Kidney (tissue), 14 donors: ENCODE data around the gene HSPG2. TPM values are rescaled to one million over a fixed set of nuclear protein-coding genes. Genes with fewer than 3 reads are reported as not detected.

Experiments used
- DNase-seq, 5 donors: peaks; one replicate each; pipeline ENCODE4 v3.0.0-alpha.2; 2013 to 2020
- FAIRE-seq: peaks from 2 replicates; lab custom pipeline; 2012; peaks lifted over from hg19 to GRCh38; lab: Jason Lieb, UNC
- H3K27ac ChIP-seq, 2 donors: one replicate each; pipeline ENCODE4 v1.7.0; 2013; ENCODE audit warnings: low read depth in 2 of 2, low read length in 2 of 2, inconsistent platforms in 1 of 2
- H3K27me3 ChIP-seq: one replicate; pipeline ENCODE4 v1.7.1; 2013; ENCODE audit warnings: low read length, inconsistent platforms; ENCODE audit not compliant: control insufficient read depth, insufficient read depth
- H3K36me3 ChIP-seq, 3 donors: one replicate each; pipeline versions ENCODE4 v1.7.0 to v1.7.1; 2013; ENCODE audit warnings: low read length in 3 of 3, control low read depth in 1 of 3, inconsistent platforms in 1 of 3; ENCODE audit not compliant: insufficient read depth in 3 of 3, control insufficient read depth in 2 of 3
- H3K4me1 ChIP-seq, 3 donors: one replicate each; pipeline versions ENCODE4 v1.7.0 to v1.7.1; 2013; ENCODE audit warnings: low read length in 3 of 3, inconsistent platforms in 1 of 3, low read depth in 1 of 3; ENCODE audit not compliant: control insufficient read depth in 2 of 3, insufficient read depth in 2 of 3
- H3K4me3 ChIP-seq, 3 donors: one replicate each; pipeline versions ENCODE4 v1.7.0 to v1.8.1; 2013; ENCODE audit warnings: low read length in 3 of 3, control low read depth in 1 of 3, inconsistent platforms in 1 of 3
- H3K9ac ChIP-seq, 3 donors: one replicate each; pipeline versions ENCODE4 v1.7.0 to v1.7.1; 2013; ENCODE audit warnings: low read length in 3 of 3, control low read depth in 1 of 3, inconsistent platforms in 1 of 3
- H3K9me3 ChIP-seq, 3 donors: one replicate each; pipeline versions ENCODE4 v1.7.0 to v1.7.1; 2013; ENCODE audit warnings: low read length in 3 of 3, control low read depth in 1 of 3, inconsistent platforms in 1 of 3; ENCODE audit not compliant: control insufficient read depth in 2 of 3, insufficient read depth in 1 of 3
- CTCF ChIP-seq: IDR thresholded peaks from 3 replicates; pipeline ENCODE4 v1.5.1; 2012; ENCODE audit warnings: mild to moderate bottlenecking, moderate library complexity, borderline replicate concordance; ENCODE audit not compliant: insufficient read depth; ENCODE audit errors: extremely low read depth
- intact Hi-C: fragments of 100-400 bp; cut with DNase I; formaldehyde crosslinking; loops from one replicate; pipeline ENCODE4 v1.11.1; 2022
- polyA plus RNA-seq: library from polyadenylated mRNA; stranded (reverse); fragments of 350-450 nt; fragmentation: Illumina TruSeq; extraction: RNeasy Lipid Tissue Mini Kit (QIAGEN cat#74804); gene quantifications from one replicate; pipeline ENCODE4 v1.2.3, GENCODE V29; 2014; ENCODE audit warnings: low read depth, low replicate concordance; ENCODE audit not compliant: insufficient read depth
- total RNA-seq: library from RNA; stranded (reverse); fragmentation: NEBNext Ultra II Directional; extraction: Animal tissue kit (Norgen Biotek cat#: 25700); gene quantifications from one replicate; pipeline ENCODE4 v1.2.1, GENCODE V29; 2021
- donor health status: control.
- donor health status: control.
- donor health status: control.
- donor health status: control.
- donor health status: control.
- donor health status: DM: yes; HTN: yes; CAD: no.
- donor health status: Normal renal cell carcinoma (clear cell type).

Gene HSPG2
- total and polyA plus RNA-seq, 2 donors from 2014 or later: 60.4 to 510 TPM

DNA sequence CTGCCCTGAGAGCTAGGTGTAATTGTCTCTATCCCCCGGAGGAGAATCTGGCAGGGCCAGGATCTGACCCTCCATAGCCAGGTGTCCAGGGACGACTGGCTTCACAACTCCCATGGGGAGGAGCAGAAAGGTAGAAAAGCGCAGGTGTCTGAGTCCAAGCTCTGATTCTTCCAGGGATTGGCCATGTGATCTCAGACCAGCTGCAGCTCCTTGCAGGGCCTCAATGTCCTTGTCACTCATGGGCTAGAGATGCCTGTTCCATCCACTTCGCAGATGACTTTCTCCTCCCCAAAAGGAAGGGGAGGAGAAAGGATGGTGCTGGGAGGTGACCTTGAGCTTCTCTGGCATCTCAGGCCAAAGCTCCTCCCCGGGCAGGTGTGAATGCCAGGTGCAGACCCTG, 22.7 kb downstream of the HSPG2 start:
- no peak overlapping the region for H3K9ac ChIP-seq
- peak overlapping the region in 1 of 2 donors; percentile 43 for H3K27ac ChIP-seq
- no peak for TF ChIP-seq CTCF
- H3K27me3 ChIP-seq: no peaks in the 10 kb centered on the region
- no peaks in the 10 kb centered on the region for H3K9me3 ChIP-seq
- intact Hi-C loops: no loop called here
- H3K4me3 ChIP-seq: no peak overlapping the region
- DNase-seq (no peak), FAIRE-seq (no peak)
- no peaks in the 10 kb centered on the region for H3K36me3 ChIP-seq
- peaks cover 0 to 44% (median 28%) of the 10 kb centered on the region in 3 donors for H3K4me1 ChIP-seq

GRCh38 chr1:21913763-21914162, 23.3 kb downstream of the HSPG2 start:
- no peak for FAIRE-seq
- Histone ChIP-seq H3K4me1 (peaks cover 0 to 46% (median 28%) of the 10 kb centered on the region in 3 donors), H3K27me3 (no peaks in the 10 kb centered on the region), H3K9me3 (no peaks in the 10 kb centered on the region), H3K4me3 (no peak overlapping the region), H3K27ac (peak overlapping the region; percentile 38 to 57), H3K9ac (peak overlapping the region in 1 of 3 donors; percentile 42), H3K36me3 (no peaks in the 10 kb centered on the region)
- intact Hi-C loops: no loop called here
- no peak for TF ChIP-seq CTCF
- DNase-seq: peak in 1 of 5 donors; percentile 65

- no peak for FAIRE-seq
- Histone ChIP-seq H3K4me3 (no peak overlapping the region), H3K27ac (peak overlapping the region; percentile 38 to 57), H3K4me1 (peaks cover 0 to 46% (median 32%) of the 10 kb centered on the region in 3 donors), H3K9me3 (no peaks in the 10 kb centered on the region), H3K36me3 (no peaks in the 10 kb centered on the region), H3K9ac (peak overlapping the region in 1 of 3 donors; percentile 42), H3K27me3 (no peaks in the 10 kb centered on the region)
- no peak for TF ChIP-seq CTCF
- intact Hi-C loops: no loop called here
- peak; percentile 63 to 88 (median 82) for DNase-seq
These were observed 23.9 kb downstream of the HSPG2 start for GRCh38 chr1:21913258-21913657.
